Prostate gland (tissue), 2 donors: ENCODE results near the gene FCHSD2.

ENCODE experiments used
- POLR2A ChIP-seq: fragments of 450-650 bp; IDR thresholded peaks from one replicate; pipeline ENCODE4 v1.6.1; 2016; ENCODE audit warnings: antibody characterized with exemption, mild to moderate bottlenecking
- POLR2AphosphoS5 ChIP-seq: sonication (generic); formaldehyde crosslinking; IDR thresholded peaks from one replicate; pipeline ENCODE4 v1.6.1; 2017; ENCODE audit warnings: antibody characterized with exemption
- TF ChIP-seq, protein P1 (sequence below), 4 experiments: fragments of 200-600 bp in 2 of 4; fragments of 450-650 bp in 2 of 4; sonication (generic) in 2 of 4; IDR thresholded peaks; 1 replicate in 3 of 4; 2 replicates in 1 of 4; pipeline ENCODE4 v1.5.1; 2016 to 2019; ENCODE audit warnings: antibody characterized with exemption in 4 of 4, mild to moderate bottlenecking in 2 of 4, moderate library complexity in 2 of 4

DNA sequence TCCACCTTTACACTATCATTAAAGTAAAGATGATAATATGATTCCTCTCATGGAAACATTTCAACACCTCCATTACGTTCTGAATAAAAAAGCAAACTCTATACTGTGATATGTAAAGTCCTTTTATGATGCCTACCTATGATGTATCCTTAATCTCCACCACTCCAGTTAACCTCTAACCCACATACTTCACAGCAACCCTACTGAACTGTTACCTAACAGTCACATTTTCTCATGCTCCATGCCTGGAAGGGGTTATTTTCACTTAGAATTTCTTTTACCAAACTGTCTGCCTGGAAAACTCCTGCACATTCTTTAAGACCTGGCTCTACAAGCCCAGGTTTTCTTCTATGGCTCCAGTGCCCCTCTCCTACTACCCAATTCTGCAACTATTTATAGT, 129.1 kb downstream of the FCHSD2 start:
- TF ChIP-seq, protein P1, sequence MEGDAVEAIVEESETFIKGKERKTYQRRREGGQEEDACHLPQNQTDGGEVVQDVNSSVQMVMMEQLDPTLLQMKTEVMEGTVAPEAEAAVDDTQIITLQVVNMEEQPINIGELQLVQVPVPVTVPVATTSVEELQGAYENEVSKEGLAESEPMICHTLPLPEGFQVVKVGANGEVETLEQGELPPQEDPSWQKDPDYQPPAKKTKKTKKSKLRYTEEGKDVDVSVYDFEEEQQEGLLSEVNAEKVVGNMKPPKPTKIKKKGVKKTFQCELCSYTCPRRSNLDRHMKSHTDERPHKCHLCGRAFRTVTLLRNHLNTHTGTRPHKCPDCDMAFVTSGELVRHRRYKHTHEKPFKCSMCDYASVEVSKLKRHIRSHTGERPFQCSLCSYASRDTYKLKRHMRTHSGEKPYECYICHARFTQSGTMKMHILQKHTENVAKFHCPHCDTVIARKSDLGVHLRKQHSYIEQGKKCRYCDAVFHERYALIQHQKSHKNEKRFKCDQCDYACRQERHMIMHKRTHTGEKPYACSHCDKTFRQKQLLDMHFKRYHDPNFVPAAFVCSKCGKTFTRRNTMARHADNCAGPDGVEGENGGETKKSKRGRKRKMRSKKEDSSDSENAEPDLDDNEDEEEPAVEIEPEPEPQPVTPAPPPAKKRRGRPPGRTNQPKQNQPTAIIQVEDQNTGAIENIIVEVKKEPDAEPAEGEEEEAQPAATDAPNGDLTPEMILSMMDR (IDR thresholded peaks at IDR 0.05): no peak
- no peak for TF ChIP-seq POLR2AphosphoS5
- no peak for TF ChIP-seq POLR2A
